HFFc6 (cell line): ENCODE data around the gene VGLL4. TPM values are rescaled to one million over a fixed set of nuclear protein-coding genes. Genes with fewer than 3 reads are reported as not detected.

Experiments
- DNase-seq: peaks from one replicate; pipeline ENCODE4 v3.0.0-alpha.2; 2018
- H3K27ac Mint-ChIP-seq: 2 replicates; pipeline ENCODE4 v1.8.0; 2020; ENCODE audit warnings: mild to moderate bottlenecking, mixed read lengths
- H3K27me3 Mint-ChIP-seq: 2 replicates; pipeline ENCODE4 v1.8.0; 2021; ENCODE audit warnings: mild to moderate bottlenecking, moderate library complexity, mixed read lengths; ENCODE audit not compliant: insufficient read depth
- H3K36me3 Mint-ChIP-seq: 2 replicates; pipeline ENCODE4 v1.8.0; 2021; ENCODE audit warnings: low read depth, mixed read lengths
- H3K4me1 Mint-ChIP-seq: 2 replicates; pipeline ENCODE4 v1.8.0; 2020; ENCODE audit warnings: low read depth, mixed read lengths
- H3K4me3 Mint-ChIP-seq: 2 replicates; pipeline ENCODE4 v1.8.0; 2020; ENCODE audit warnings: mild to moderate bottlenecking, moderate library complexity, mixed read lengths
- H3K9me3 Mint-ChIP-seq: 2 replicates; pipeline ENCODE4 v1.8.0; 2020; ENCODE audit warnings: mild to moderate bottlenecking, mixed read lengths
- total RNA-seq, 6 experiments: library from RNA; stranded (reverse); fragmentation: NEBNext Ultra II Directional; extraction: Animal tissue kit (Norgen Biotek cat#: 25700); gene quantifications; 2 replicates in 1 of 6; 3 replicates in 5 of 6; pipeline ENCODE4 v1.2.3, GENCODE V29; 2021
- TF ChIP-seq, protein P1 (sequence below): fragments of 200-600 bp; sonication (generic); IDR thresholded peaks from 2 replicates; pipeline ENCODE4 v1.5.0; 2021; ENCODE audit warnings: antibody characterized with exemption, mild to moderate bottlenecking

The VGLL4 gene
- total RNA-seq, 6 experiments from 2014 or later: 31.6 to 42.2 (median 33.8) TPM

- TF ChIP-seq, protein P1, sequence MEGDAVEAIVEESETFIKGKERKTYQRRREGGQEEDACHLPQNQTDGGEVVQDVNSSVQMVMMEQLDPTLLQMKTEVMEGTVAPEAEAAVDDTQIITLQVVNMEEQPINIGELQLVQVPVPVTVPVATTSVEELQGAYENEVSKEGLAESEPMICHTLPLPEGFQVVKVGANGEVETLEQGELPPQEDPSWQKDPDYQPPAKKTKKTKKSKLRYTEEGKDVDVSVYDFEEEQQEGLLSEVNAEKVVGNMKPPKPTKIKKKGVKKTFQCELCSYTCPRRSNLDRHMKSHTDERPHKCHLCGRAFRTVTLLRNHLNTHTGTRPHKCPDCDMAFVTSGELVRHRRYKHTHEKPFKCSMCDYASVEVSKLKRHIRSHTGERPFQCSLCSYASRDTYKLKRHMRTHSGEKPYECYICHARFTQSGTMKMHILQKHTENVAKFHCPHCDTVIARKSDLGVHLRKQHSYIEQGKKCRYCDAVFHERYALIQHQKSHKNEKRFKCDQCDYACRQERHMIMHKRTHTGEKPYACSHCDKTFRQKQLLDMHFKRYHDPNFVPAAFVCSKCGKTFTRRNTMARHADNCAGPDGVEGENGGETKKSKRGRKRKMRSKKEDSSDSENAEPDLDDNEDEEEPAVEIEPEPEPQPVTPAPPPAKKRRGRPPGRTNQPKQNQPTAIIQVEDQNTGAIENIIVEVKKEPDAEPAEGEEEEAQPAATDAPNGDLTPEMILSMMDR: no peak
- H3K4me3 Mint-ChIP-seq: peak overlapping the region; percentile 84
These were observed 55.9 kb downstream of the VGLL4 start for GRCh38 chr3:11587766-11588165.

GRCh38 chr3:11584570-11584969 lies 59.1 kb downstream of the VGLL4 start:
- peak overlapping the region; percentile 85 for H3K27ac Mint-ChIP-seq
- DNase-seq: no peak
- H3K4me3 Mint-ChIP-seq: no peak overlapping the region
- peaks cover 5% of the 10 kb centered on the region for H3K27me3 Mint-ChIP-seq
- peaks cover 96% of the 10 kb centered on the region for H3K4me1 Mint-ChIP-seq
- peaks cover 52% of the 10 kb centered on the region for H3K36me3 Mint-ChIP-seq
- H3K9me3 Mint-ChIP-seq: no peaks in the 10 kb centered on the region
- TF ChIP-seq, protein P1: no peak

More at GRCh38 chr3:11587766-11588165, 55.9 kb downstream of the VGLL4 start:
- H3K4me1 Mint-ChIP-seq: peaks cover 95% of the 10 kb centered on the region
- H3K27me3 Mint-ChIP-seq: no peaks in the 10 kb centered on the region; the same call in 1 of the 2 replicates
- H3K9me3 Mint-ChIP-seq: no peaks in the 10 kb centered on the region
- H3K27ac Mint-ChIP-seq: peak overlapping the region; percentile 91
- no peak for DNase-seq
- peaks cover 43% of the 10 kb centered on the region for H3K36me3 Mint-ChIP-seq

- no peak for DNase-seq
- H3K4me1 Mint-ChIP-seq: peaks cover 93% of the 10 kb centered on the region
- TF ChIP-seq, protein P1: no peak
- peak overlapping the region; percentile 85 for H3K27ac Mint-ChIP-seq
- H3K36me3 Mint-ChIP-seq: peaks cover 46% of the 10 kb centered on the region
- peaks cover 5% of the 10 kb centered on the region for H3K27me3 Mint-ChIP-seq
- peak overlapping the region; percentile 88 for H3K4me3 Mint-ChIP-seq
- no peaks in the 10 kb centered on the region for H3K9me3 Mint-ChIP-seq
These were observed 60.1 kb downstream of the VGLL4 start for GRCh38 chr3:11583638-11584046.

- TF ChIP-seq, protein P1: no peak
- H3K27ac Mint-ChIP-seq: peak overlapping the region; percentile 85
- peak overlapping the region; percentile 88 for H3K4me3 Mint-ChIP-seq
- H3K36me3 Mint-ChIP-seq: peaks cover 42% of the 10 kb centered on the region
- peaks cover 91% of the 10 kb centered on the region for H3K4me1 Mint-ChIP-seq
- H3K9me3 Mint-ChIP-seq: no peaks in the 10 kb centered on the region
- DNase-seq: no peak
- H3K27me3 Mint-ChIP-seq: peaks cover 5% of the 10 kb centered on the region
These were observed 60.5 kb downstream of the VGLL4 start for GRCh38 chr3:11583235-11583634.

- DNase-seq: peak; percentile 61
- Mint-ChIP-seq H3K27me3 (peaks cover 5% of the 10 kb centered on the region), H3K4me3 (peak overlapping the region; percentile 88), H3K4me1 (peaks cover 91% of the 10 kb centered on the region), H3K27ac (peak overlapping the region; percentile 85), H3K36me3 (peaks cover 33% of the 10 kb centered on the region), H3K9me3 (no peaks in the 10 kb centered on the region)
- TF ChIP-seq, protein P1: no peak
These were observed 61.3 kb downstream of the VGLL4 start for GRCh38 chr3:11582191-11582968.
